Glutamatergic neuron (in vitro differentiated cells): Measurements from ENCODE around the gene MVP. TPM values are rescaled to one million over a fixed set of nuclear protein-coding genes. Genes with fewer than 3 reads are reported as not detected.

ENCODE experiments used
- DNase-seq: peaks from one replicate; pipeline ENCODE4 v3.0.0; 2022
- H3K27ac Mint-ChIP-seq: one replicate; pipeline ENCODE4 v1.8.0; 2020; ENCODE audit warnings: mild to moderate bottlenecking, mixed read lengths, inconsistent platforms; ENCODE audit not compliant: unreplicated experiment
- H3K27me3 Mint-ChIP-seq: one replicate; pipeline ENCODE4 v1.8.0; 2020; ENCODE audit warnings: mild to moderate bottlenecking, moderate library complexity, mixed read lengths, inconsistent platforms; ENCODE audit not compliant: unreplicated experiment
- H3K36me3 Mint-ChIP-seq: one replicate; pipeline ENCODE4 v1.8.0; 2020; ENCODE audit warnings: mild to moderate bottlenecking, mixed read lengths, inconsistent platforms; ENCODE audit not compliant: unreplicated experiment
- H3K4me1 Mint-ChIP-seq: one replicate; pipeline ENCODE4 v1.8.0; 2020; ENCODE audit warnings: mild to moderate bottlenecking, low read depth, mixed read lengths, inconsistent platforms; ENCODE audit not compliant: unreplicated experiment
- H3K4me3 Mint-ChIP-seq: one replicate; pipeline ENCODE4 v1.8.0; 2020; ENCODE audit warnings: mild to moderate bottlenecking, mixed read lengths, inconsistent platforms; ENCODE audit not compliant: unreplicated experiment
- H3K9me3 Mint-ChIP-seq: one replicate; pipeline ENCODE4 v1.8.0; 2020; ENCODE audit warnings: mild to moderate bottlenecking, moderate library complexity, mixed read lengths, inconsistent platforms; ENCODE audit not compliant: unreplicated experiment
- total RNA-seq: library from RNA; stranded (reverse); fragmentation: NEBNext Ultra II Directional; extraction: Animal tissue kit (Norgen Biotek cat#: 25700); gene quantifications from one replicate; pipeline ENCODE4 v1.2.1, GENCODE V29; 2021; ENCODE audit not compliant: unreplicated experiment
- TF ChIP-seq, protein P1 (sequence below): fragments of 200-600 bp; sonication (generic); IDR thresholded peaks from one replicate; pipeline ENCODE4 v1.5.0; 2021; ENCODE audit not compliant: partially characterized antibody, unreplicated experiment

The MVP gene
- total RNA-seq, 1 donor from 2014 or later, result 82.7 TPM

DNA sequence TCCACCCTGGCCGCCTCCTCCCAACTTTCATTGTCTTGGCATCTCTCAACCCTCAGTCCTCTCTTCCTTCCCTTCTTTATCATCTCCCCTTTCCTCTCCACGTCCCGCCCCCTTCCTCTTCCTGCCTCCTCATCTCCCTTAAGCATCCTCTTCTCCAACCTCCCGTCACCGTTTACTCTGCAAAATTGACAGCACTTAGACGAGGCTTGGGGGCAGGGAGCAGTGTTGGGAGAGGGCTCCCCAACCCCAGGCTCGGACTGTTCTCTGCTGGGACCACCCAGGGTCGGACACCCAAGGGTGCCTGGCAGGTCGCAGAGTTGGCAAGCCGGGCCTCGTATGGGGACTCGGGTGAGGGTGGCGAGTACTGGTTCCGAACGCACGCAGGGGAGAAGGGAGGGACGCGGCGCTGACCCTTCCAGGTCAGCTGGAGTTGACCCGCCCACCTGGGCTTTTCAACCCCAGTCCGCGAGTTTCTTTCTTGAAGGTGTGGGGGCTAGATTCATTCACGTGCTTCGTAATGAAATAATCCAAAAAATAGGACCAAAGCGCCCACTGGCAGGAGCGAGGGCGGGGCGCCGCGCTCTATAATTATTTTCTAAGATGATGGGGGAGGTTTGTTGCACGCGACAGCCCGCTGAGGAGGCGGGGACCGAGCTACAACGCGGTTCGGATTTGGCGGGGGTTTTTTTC, 5.1 kb upstream of the MVP start:
- Mint-ChIP-seq H3K9me3 (peaks cover 21% of the 10 kb centered on the region), H3K36me3 (no peaks in the 10 kb centered on the region), H3K27me3 (peaks cover 26% of the 10 kb centered on the region), H3K4me1 (peaks cover 34% of the 10 kb centered on the region), H3K4me3 (peak overlapping the region; percentile 98), H3K27ac (peak overlapping the region; percentile 93)
- no peak for DNase-seq
- TF ChIP-seq, protein P1, sequence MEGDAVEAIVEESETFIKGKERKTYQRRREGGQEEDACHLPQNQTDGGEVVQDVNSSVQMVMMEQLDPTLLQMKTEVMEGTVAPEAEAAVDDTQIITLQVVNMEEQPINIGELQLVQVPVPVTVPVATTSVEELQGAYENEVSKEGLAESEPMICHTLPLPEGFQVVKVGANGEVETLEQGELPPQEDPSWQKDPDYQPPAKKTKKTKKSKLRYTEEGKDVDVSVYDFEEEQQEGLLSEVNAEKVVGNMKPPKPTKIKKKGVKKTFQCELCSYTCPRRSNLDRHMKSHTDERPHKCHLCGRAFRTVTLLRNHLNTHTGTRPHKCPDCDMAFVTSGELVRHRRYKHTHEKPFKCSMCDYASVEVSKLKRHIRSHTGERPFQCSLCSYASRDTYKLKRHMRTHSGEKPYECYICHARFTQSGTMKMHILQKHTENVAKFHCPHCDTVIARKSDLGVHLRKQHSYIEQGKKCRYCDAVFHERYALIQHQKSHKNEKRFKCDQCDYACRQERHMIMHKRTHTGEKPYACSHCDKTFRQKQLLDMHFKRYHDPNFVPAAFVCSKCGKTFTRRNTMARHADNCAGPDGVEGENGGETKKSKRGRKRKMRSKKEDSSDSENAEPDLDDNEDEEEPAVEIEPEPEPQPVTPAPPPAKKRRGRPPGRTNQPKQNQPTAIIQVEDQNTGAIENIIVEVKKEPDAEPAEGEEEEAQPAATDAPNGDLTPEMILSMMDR, result no peak

GRCh38 chr16:29815793-29816693, 4.2 kb upstream of the MVP start, which contains the start of gene PAGR1:
PAGR1 (plus strand) TSS chr16:29816152; CDS start chr16:29816526, 374 bp downstream.
- Mint-ChIP-seq H3K4me3 (peak within 1 kb of the TSS; percentile 98), H3K27me3 (peaks cover 24% of the 10 kb centered on the region), H3K4me1 (peaks cover 38% of the 10 kb centered on the region), H3K9me3 (peaks cover 21% of the 10 kb centered on the region), H3K36me3 (no peaks in the 10 kb centered on the region), H3K27ac (peak within 1 kb of the TSS; percentile 93)
- peak; percentile 96 for DNase-seq
- TF ChIP-seq, protein P1, result peak; percentile 89

DNA sequence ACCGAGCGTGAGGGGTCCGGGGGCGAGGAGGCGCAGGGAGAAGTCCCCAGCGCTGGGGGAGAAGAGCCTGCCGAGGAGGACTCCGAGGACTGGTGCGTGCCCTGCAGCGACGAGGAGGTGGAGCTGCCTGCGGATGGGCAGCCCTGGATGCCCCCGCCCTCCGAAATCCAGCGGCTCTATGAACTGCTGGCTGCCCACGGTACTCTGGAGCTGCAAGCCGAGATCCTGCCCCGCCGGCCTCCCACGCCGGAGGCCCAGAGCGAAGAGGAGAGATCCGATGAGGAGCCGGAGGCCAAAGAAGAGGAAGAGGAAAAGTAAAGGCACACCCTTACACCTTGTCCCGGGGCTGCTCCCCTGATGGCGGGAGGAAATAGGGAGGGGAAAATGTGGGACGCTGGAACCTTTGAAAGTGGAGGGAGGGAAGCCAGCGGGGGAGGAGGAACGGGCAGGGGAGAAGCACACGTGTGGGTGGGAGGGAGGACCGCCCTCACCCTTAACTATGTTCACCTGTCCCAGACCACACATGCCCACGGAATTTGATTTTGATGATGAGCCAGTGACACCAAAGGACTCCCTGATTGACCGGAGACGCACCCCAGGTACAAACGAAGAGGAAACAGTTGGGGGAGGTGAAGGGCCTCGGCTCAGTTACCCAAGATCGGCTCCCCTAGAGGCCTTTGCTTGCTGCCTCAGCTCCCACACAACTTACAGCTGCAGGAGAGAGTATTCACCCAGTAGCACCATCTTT, 3.4 kb upstream of the MVP start:
- peaks cover 40% of the 10 kb centered on the region for H3K4me1 Mint-ChIP-seq
- peak overlapping the region; percentile 98 for H3K4me3 Mint-ChIP-seq

DNA sequence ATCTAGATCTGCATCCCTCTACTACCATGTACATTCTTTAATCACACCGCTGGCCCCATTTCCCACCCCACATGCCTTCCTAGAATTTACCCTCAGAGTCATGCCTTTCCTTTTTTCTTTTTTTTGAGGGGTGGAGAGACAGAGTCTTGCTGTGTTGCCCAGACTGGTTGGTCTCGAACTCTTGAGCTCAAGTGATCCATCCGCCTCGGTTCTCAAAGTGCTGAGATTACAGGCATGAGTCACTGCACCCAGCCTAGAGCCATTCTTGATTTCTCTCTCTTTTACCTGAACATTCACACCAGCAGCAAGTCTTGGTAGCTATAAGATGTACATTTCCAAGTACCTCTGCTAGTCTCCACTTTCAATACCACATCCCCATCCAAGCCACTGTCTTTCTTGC, 2.2 kb upstream of the MVP start:
- H3K4me1 Mint-ChIP-seq, result peaks cover 39% of the 10 kb centered on the region
- H3K36me3 Mint-ChIP-seq, result no peaks in the 10 kb centered on the region
- H3K27me3 Mint-ChIP-seq, result peaks cover 23% of the 10 kb centered on the region
- no peak overlapping the region for H3K27ac Mint-ChIP-seq
- no peak for DNase-seq
- H3K4me3 Mint-ChIP-seq, result peak overlapping the region; percentile 74
- peaks cover 20% of the 10 kb centered on the region for H3K9me3 Mint-ChIP-seq
- TF ChIP-seq, protein P1, result no peak

More for the DNA sequence above, 3.4 kb upstream of the MVP start:
- Mint-ChIP-seq H3K27me3 (peaks cover 23% of the 10 kb centered on the region), H3K9me3 (peaks cover 18% of the 10 kb centered on the region), H3K27ac (peak overlapping the region; percentile 59), H3K36me3 (no peaks in the 10 kb centered on the region)
- TF ChIP-seq, protein P1, result no peak
- DNase-seq, result peak; percentile 52
